Measurements from ENCODE around the gene IRX4. TPM values are rescaled to one million over a fixed set of nuclear protein-coding genes. Genes with fewer than 3 reads are reported as not detected.

The IRX4 gene
- total RNA-seq, 1 donor from 2014 or later: 0.68 TPM

DNA sequence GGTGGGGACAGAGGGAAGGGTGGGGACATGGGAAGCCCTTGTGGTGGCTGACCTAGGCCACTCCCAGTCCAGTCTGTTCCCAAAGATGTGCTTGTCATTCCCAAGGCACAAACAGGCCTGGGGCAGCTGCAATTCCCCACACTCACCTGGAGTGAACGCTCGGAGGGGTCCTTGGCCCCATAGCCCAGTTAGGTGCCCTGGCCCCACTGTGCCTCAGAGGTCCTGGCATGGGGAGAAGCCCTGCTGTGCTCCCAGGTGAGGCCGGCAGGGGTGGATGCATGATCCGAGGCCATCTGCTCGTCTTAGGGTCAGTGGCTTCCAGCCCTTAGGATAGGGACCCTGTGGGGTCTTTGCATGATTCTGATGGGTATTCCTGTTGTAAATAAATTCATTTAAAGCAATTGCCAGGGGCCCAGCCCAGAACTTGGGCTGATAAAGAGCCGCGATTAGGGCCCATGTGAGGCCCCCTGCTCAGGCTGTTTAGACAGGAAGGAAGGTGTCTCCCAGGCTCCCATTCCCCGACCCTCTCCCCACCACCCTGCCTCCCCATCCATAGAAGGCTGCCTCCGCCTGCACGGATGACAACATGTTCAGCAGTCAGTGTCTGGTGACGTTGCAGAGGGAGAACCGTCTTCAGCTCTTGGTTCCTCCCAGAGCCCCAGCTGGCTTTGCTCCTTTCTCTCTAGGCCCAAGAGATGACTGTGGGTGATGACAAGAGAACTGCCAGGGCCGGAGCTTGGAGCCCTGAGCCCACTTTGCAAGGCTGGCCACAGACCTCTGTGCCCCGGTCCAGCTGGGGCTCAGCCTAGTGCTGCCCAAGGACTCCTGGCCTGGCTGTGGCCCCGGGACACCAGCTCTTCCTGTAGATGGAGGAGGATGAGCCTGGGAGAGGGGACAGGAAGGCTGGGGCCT lies 28.4 kb upstream of the IRX4 start:
- H3K9ac ChIP-seq (ENCODE audit: low read length): no peak overlapping the region
- no peak overlapping the region for H3K27ac Mint-ChIP-seq (ENCODE audit: unreplicated experiment)
- TF ChIP-seq, protein P1, sequence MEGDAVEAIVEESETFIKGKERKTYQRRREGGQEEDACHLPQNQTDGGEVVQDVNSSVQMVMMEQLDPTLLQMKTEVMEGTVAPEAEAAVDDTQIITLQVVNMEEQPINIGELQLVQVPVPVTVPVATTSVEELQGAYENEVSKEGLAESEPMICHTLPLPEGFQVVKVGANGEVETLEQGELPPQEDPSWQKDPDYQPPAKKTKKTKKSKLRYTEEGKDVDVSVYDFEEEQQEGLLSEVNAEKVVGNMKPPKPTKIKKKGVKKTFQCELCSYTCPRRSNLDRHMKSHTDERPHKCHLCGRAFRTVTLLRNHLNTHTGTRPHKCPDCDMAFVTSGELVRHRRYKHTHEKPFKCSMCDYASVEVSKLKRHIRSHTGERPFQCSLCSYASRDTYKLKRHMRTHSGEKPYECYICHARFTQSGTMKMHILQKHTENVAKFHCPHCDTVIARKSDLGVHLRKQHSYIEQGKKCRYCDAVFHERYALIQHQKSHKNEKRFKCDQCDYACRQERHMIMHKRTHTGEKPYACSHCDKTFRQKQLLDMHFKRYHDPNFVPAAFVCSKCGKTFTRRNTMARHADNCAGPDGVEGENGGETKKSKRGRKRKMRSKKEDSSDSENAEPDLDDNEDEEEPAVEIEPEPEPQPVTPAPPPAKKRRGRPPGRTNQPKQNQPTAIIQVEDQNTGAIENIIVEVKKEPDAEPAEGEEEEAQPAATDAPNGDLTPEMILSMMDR (IDR thresholded peaks at IDR 0.05; ENCODE audit: insufficient read depth, low read depth, low read length): no peak
- TF ChIP-seq EZH2 (IDR thresholded peaks at IDR 0.05; ENCODE audit: insufficient read depth, low read length): no peak
- no peaks in the 10 kb centered on the region for H4K20me1 ChIP-seq (ENCODE audit: insufficient read depth, low read length)
- no peak overlapping the region for H3K4me3 Mint-ChIP-seq (ENCODE audit: unreplicated experiment)
- no peak overlapping the region for H3K4me3 ChIP-seq (ENCODE audit: insufficient read depth, low read depth, low read length)
- no peak overlapping the region for H2AFZ ChIP-seq (ENCODE audit: low read depth, low read length)
- DNase-seq (ENCODE audit: low read depth): no peak
- no peak for FAIRE-seq
- H3K36me3 ChIP-seq (ENCODE audit: insufficient read depth, low read length): no peaks in the 10 kb centered on the region
- H3K9me3 ChIP-seq (ENCODE audit: insufficient read depth, low read depth, low read length): no peaks in the 10 kb centered on the region
- H3K27ac ChIP-seq (ENCODE audit: low read depth, low read length): no peak overlapping the region
- no peaks in the 10 kb centered on the region for H3K36me3 Mint-ChIP-seq (ENCODE audit: low read depth, unreplicated experiment)
- no peaks in the 10 kb centered on the region for H3K4me1 Mint-ChIP-seq (ENCODE audit: low read depth, unreplicated experiment)
- H3K27me3 ChIP-seq (ENCODE audit: insufficient read depth, low read length): no peaks in the 10 kb centered on the region
- H3K9me3 Mint-ChIP-seq (ENCODE audit: unreplicated experiment): peaks cover 12% of the 10 kb centered on the region
- H3K27me3 Mint-ChIP-seq (ENCODE audit: low read depth, unreplicated experiment): peaks cover 41% of the 10 kb centered on the region
- no peaks in the 10 kb centered on the region for H3K79me2 ChIP-seq (ENCODE audit: insufficient read depth, low read length)
- H3K4me2 ChIP-seq (ENCODE audit: low read length): no peak overlapping the region
- no peaks in the 10 kb centered on the region for H3K4me1 ChIP-seq (ENCODE audit: insufficient read depth, low read length)

DNA sequence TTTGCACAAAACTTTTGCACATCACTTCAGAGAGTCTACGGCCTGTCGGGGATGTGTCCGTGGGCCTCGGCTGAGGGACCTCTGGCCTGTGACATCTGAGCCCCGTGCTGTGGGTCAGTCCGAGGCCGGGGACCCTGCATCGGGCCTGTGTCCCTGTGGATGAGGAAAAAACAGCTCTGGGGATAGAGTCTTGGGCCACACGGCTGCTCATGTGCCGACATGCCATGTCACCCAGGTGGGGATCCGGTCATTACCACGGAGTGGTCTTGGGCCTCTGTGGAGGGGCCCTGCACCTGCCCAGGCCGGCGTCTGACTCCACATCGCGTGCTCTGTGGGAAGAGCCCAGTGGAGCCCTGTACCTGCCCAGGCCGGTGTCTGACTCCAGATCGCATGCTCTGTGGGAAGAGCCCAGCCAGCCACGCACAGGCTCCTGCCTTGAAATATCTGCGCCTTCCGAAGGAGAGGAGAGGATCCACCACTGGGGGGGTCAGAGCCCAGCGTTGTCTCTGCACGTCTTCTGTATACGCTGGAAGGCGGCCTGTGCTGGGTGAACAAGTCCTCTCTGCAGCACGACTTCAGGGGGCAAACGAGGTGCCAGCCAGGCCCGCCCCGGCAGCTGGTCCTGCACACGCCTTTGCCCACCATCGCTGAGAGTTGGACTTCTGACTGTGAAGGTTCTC lies 27.5 kb upstream of the IRX4 start:
- Histone ChIP-seq H3K4me1 (ENCODE audit: insufficient read depth, low read length) (no peaks in the 10 kb centered on the region), H2AFZ (ENCODE audit: low read depth, low read length) (no peak overlapping the region), H3K9ac (ENCODE audit: low read length) (no peak overlapping the region), H3K27me3 (ENCODE audit: insufficient read depth, low read length) (no peaks in the 10 kb centered on the region), H3K79me2 (ENCODE audit: insufficient read depth, low read length) (no peaks in the 10 kb centered on the region), H3K27ac (ENCODE audit: low read depth, low read length) (no peak overlapping the region), H3K9me3 (ENCODE audit: insufficient read depth, low read depth, low read length) (no peaks in the 10 kb centered on the region), H4K20me1 (ENCODE audit: insufficient read depth, low read length) (no peaks in the 10 kb centered on the region), H3K4me3 (ENCODE audit: insufficient read depth, low read depth, low read length) (no peak overlapping the region), H3K4me2 (ENCODE audit: low read length) (no peak overlapping the region), H3K36me3 (ENCODE audit: insufficient read depth, low read length) (no peaks in the 10 kb centered on the region)
- Mint-ChIP-seq H3K4me3 (ENCODE audit: unreplicated experiment) (no peak overlapping the region), H3K36me3 (ENCODE audit: low read depth, unreplicated experiment) (no peaks in the 10 kb centered on the region), H3K9me3 (ENCODE audit: unreplicated experiment) (peaks cover 19% of the 10 kb centered on the region), H3K4me1 (ENCODE audit: low read depth, unreplicated experiment) (no peaks in the 10 kb centered on the region), H3K27ac (ENCODE audit: unreplicated experiment) (no peak overlapping the region), H3K27me3 (ENCODE audit: low read depth, unreplicated experiment) (peaks cover 41% of the 10 kb centered on the region)
- FAIRE-seq (no peak), DNase-seq (ENCODE audit: low read depth) (no peak)
- TF ChIP-seq, protein P1 (IDR thresholded peaks at IDR 0.05; ENCODE audit: insufficient read depth, low read depth, low read length): no peak
- no peak for TF ChIP-seq EZH2 (IDR thresholded peaks at IDR 0.05; ENCODE audit: insufficient read depth, low read length)
